Heart right ventricle (tissue), 16 donors: ENCODE results near the gene RNF157. TPM values are rescaled to one million over a fixed set of nuclear protein-coding genes. Genes with fewer than 3 reads are reported as not detected.
A peak's percentile ranks its signal among the peaks of the same experiment; 100 is the strongest.

Experiments
- ATAC-seq, 8 donors: fragments of 200-7000 bp; cut with Tn5 transposase; one replicate each; pipeline ENCODE4 v1.9.1; 2020; ENCODE audit warnings: mild to moderate bottlenecking in 8 of 8, moderate library complexity in 8 of 8, moderate number of reproducible peaks in 1 of 8
- DNase-seq, 2 donors: peaks; one replicate each; pipeline ENCODE4 v3.0.0-alpha.2; 2020
- H3K27ac ChIP-seq, 10 donors: fragments of 200-600 bp; sonication (generic) in 2 of 10; one replicate each; pipeline versions ENCODE4 v1.5.0 to v1.8.0; 2020 to 2022; ENCODE audit warnings: mild to moderate bottlenecking in 3 of 10
- H3K27me3 ChIP-seq, 7 donors: fragments of 200-600 bp; one replicate each; pipeline ENCODE4 v1.8.0; 2021 to 2022; ENCODE audit warnings: mild to moderate bottlenecking in 2 of 7
- H3K36me3 ChIP-seq, 9 donors: fragments of 200-600 bp; sonication (generic) in 1 of 9; one replicate each; pipeline versions ENCODE4 v1.5.0 to v1.8.0; 2020 to 2022; ENCODE audit warnings: mild to moderate bottlenecking in 2 of 9
- H3K4me1 ChIP-seq, 9 donors: fragments of 200-600 bp; sonication (generic) in 1 of 9; one replicate each; pipeline versions ENCODE4 v1.5.0 to v1.8.0; 2020 to 2022; ENCODE audit warnings: mild to moderate bottlenecking in 4 of 9
- H3K4me3 ChIP-seq, 10 donors: fragments of 200-600 bp; sonication (generic) in 2 of 10; one replicate each; pipeline versions ENCODE4 v1.5.0 to v1.8.0; 2020 to 2022; ENCODE audit warnings: mild to moderate bottlenecking in 7 of 10, moderate library complexity in 2 of 10
- H3K9me3 ChIP-seq, 11 donors: fragments of 200-600 bp in 10 of 11; sonication (generic) in 2 of 11; one replicate each; pipeline versions ENCODE4 v1.5.0 to v1.8.0; 2013 to 2022; ENCODE audit warnings: mild to moderate bottlenecking in 2 of 11, control low read depth in 1 of 11, moderate library complexity in 1 of 11
- CTCF ChIP-seq, 9 donors: fragments of 200-600 bp; sonication (generic) in 2 of 9; IDR thresholded peaks; one replicate each; pipeline versions ENCODE4 v1.5.0 to v1.8.0; 2021 to 2022; ENCODE audit warnings: antibody characterized with exemption in 9 of 9, mild to moderate bottlenecking in 5 of 9, moderate library complexity in 1 of 9
- WGBS, 2 donors: extraction: QIAGEN DNeasy Blood & Tissue Kit; methylation state at CpG; one replicate each; pipeline ENCODE4 v1.1.7; 2013; ENCODE audit warnings: inconsistent platforms in 1 of 2; 5-methylcytosine and 5-hydroxymethylcytosine counted together
- intact Hi-C, 10 donors: fragments of 100-400 bp; cut with DNase I; formaldehyde crosslinking; loops; one replicate each; pipeline versions ENCODE4 v1.11.1 to v1.14.2; 2022
- polyA plus RNA-seq, 2 donors: library from polyadenylated mRNA; stranded (reverse); fragments of 200-250 nt; gene quantifications; one replicate each; pipeline ENCODE4 v1.2.3, GENCODE V29; 2013
- total RNA-seq, 10 donors: library from RNA; stranded (reverse); fragmentation: NEBNext Ultra II Directional in 3 of 10; extraction: Animal tissue kit (Norgen Biotek cat#: 25700) in 3 of 10; gene quantifications; one replicate each; pipeline versions ENCODE4 v1.2.1 to v1.2.4, GENCODE V29; 2021 to 2023
- donor health status: Arrhythmogenic right ventricular cardiomyopathy.
- donor health status: ischemic (EF 13 %, LVEDD 7.1; RV severe dilation, severe dysfunction).
- donor health status: healthy with polysubstance abuse.
- donor health status: DM: no; HTN: yes; CAD: no.
- donor health status: DM: no; HTN: no; CAD: no.
- donor health status: ischemic (EF 25% LVEDD 6.9; RV normal size, moderate dysfunction).
- donor health status: ischemic (EF 25% LVEDD 5.7; RV mildly dilated, moderate dysfunction).
- donor health status: healthy.
- donor health status: DM: yes; HTN: yes; CAD: no.
- donor health status: Ischemic cardiomyopathy.
- donor health status: ischemic (EF 35%, LVEDD 5.7; RV mildly dilated, moderate dysfunction).
- donor health status: nonischemic (EF 11% LVEDD 7.7; RV severe dilation, severe dysfunction).
- donor health status: DM: yes; HTN: yes; CAD: no.
- donor health status: PGD.
- donor health status: ischemic (EF 29% LVEDD 5.4; RV normal size, mild dysfunction).
- donor health status: nonischemic (EF 23%, LVEDD 6.1; RV moderate dilation, normal function).

Gene RNF157
- total and polyA plus RNA-seq, 12 donors, result 1.3 to 18.8 (median 3.4) TPM

DNA sequence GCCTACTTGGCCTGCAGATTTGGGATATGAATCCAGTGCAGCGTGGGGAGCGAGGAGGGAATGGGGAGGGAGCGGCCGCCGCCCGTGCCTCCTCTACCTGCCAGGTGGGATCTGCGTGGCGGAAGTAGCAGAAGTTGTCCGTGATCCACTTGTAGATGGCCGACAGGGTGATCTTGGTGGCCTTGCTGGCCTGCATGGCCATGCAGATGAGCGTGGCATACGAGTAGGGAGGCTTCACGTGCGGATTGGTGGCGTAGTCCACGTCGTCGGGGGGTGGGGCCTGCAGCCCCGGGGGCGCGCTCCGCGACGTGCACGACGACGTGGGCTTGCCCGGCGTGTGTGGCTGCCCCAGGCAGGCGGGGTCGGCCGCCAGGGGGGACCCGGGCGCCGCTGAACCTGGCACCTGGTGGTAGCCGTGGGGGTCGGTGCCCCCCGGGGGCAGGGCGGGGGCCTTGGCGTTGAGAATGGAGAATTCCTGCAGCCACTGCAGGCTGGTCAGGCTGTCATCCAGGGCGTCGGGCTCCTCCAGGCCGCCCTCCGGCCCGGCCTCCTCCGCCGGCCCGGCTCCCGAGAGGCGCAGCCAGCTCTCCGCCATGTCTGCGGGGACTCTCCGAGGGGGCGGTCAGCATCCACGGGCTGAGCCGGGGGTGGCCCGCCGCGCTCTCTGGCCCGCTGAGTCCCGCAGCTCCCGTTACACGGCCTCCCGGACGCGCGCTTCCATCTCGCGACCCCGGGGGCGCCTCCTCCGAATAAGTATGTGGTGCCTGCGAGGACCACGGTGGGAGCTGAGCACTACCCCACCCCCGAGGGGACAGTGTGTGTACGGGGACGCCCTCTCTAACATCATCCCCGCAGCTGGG, 100.3 kb downstream of the RNF157 start:
- ATAC-seq (no peak), DNase-seq (no peak)
- Histone ChIP-seq H3K9me3 (no peaks in the 10 kb centered on the region), H3K4me3 (peak overlapping the region in 7 of 10 donors; percentile 11 to 57 (median 17)), H3K27ac (no peak overlapping the region), H3K27me3 (peaks cover 18 to 66% (median 55%) of the 10 kb centered on the region in 7 donors), H3K36me3 (no peaks in the 10 kb centered on the region), H3K4me1 (peaks cover 10 to 63% (median 40%) of the 10 kb centered on the region in 9 donors)
- intact Hi-C loops, result no loop called here
- no peak for TF ChIP-seq CTCF (IDR thresholded peaks at IDR 0.05)
- WGBS, 2 donors, result 6 to 10% methylated on average over 70 to 78 of the region's 78 CpGs

DNA sequence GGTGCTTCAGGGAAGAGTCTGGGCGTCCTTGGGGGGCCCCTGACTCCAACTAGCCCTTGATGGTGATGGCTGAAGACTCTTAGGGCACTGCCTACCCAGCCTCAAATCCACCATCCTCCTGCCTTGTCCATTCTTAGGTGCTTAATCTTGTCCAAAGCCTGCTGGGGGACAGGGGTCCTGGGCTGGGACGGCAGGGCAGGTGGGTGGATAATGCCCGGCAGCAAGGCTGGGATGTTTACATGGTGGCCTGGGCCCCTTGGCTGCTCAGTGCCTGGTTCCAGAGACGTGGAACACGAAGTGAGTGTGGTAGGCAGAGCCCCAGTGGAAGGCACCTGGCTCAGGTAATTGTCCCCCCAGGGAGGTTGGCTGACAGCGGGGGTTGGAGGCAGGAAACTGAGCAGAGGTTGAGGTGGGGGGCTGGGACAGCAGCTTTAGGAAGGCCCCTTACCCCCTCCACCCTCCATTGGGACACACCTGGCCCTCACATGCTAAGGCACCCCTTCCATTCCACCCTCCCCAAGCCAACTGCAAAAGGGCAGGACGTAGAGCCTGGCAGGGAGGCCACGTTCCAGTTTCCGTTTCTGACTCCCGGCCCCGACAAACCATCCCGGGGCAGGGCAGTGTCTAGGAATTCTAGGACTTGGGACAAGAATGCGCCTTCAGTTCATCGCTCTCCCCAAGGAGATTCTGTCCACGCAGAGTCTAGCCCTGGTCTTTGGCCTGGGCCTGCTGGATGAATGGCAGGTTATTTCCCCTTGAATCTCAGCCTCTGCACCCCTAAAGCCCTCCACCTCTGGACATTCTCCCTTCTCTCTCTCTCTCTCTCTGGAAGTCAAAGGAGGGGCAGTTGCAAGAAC, 101.2 kb downstream of the RNF157 start:
- no peak for ATAC-seq
- Histone ChIP-seq H3K9me3 (no peaks in the 10 kb centered on the region), H3K27me3 (peaks cover 19 to 75% (median 64%) of the 10 kb centered on the region in 7 donors), H3K36me3 (no peaks in the 10 kb centered on the region), H3K4me1 (peaks cover 9 to 55% (median 37%) of the 10 kb centered on the region in 9 donors), H3K4me3 (no peak overlapping the region), H3K27ac (no peak overlapping the region)
- DNase-seq, result no peak
- intact Hi-C loops, result no loop called here
- WGBS, 2 donors, result 36 to 46% methylated on average over 15 of the region's 15 CpGs
- no peak for TF ChIP-seq CTCF (IDR thresholded peaks at IDR 0.05)

DNA sequence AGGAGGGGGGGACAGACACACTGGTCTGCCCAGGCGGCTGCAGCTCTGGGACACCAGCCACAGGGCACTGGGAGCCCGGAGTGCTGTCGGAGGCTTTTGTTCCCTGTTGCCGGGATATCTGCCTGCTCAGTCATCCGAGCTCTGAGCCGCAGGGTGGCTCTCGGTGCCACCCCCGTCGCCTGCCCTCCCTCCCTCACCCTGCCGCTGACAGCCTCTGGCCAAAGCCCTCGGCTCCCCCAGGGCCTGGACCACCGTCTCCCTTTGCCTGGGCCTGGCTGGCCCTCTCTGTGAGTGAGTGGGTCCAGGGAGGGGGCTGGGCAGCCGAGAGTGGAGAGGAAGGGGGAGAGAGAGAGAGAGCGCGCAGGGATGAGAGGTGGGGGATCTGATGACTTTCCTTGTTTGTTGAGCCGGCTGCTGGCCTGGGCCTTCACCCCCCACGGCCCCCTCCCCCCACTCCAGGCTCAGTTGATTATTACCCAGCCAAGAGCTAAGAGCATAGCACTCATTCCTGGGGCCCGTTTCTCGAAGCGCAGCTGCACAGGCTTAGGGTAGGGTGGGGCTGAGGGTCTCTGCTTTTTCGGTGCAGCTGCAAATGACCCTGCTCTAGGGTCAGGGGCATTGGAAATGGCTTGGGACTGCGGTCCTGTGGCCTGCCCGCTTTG, 101.9 kb downstream of the RNF157 start:
- H3K36me3 ChIP-seq, result no peaks in the 10 kb centered on the region
- H3K9me3 ChIP-seq, result no peaks in the 10 kb centered on the region
- DNase-seq (no peak), ATAC-seq (no peak)
- H3K4me3 ChIP-seq, result no peak overlapping the region
- intact Hi-C loops, result no loop called here
- 31 to 32% methylated on average over 23 of the region's 23 CpGs for WGBS, 2 donors
- no peak for TF ChIP-seq CTCF (IDR thresholded peaks at IDR 0.05)
- peaks cover 19 to 81% (median 72%) of the 10 kb centered on the region in 7 donors for H3K27me3 ChIP-seq
- H3K4me1 ChIP-seq, result peaks cover 9 to 51% (median 30%) of the 10 kb centered on the region in 9 donors
- H3K27ac ChIP-seq, result no peak overlapping the region
